H1 (cell line): ENCODE results near the gene CCDC9B. TPM values are rescaled to one million over a fixed set of nuclear protein-coding genes. Genes with fewer than 3 reads are reported as not detected.

ENCODE experiments used
- ASH2L ChIP-seq: fragments of 200-600, 300-600 bp; sonication (generic); IDR thresholded peaks from one replicate; pipeline ENCODE4 v1.7.1; 2017; ENCODE audit warnings: low read length
- ATF3 ChIP-seq: IDR thresholded peaks from 2 replicates; pipeline ENCODE4 v1.6.1; 2011; ENCODE audit warnings: low read depth, mild to moderate bottlenecking, low read length; ENCODE audit not compliant: insufficient read depth
- CBX8 ChIP-seq: fragments of 300-800, 300-1000 bp; sonication (generic); IDR thresholded peaks from 2 replicates; pipeline ENCODE4 v1.7.1; 2016; ENCODE audit warnings: low read depth, low read length, borderline replicate concordance
- CHD7 ChIP-seq: fragments of 300-600 bp; sonication (generic); IDR thresholded peaks from 2 replicates; pipeline ENCODE4 v1.7.1; 2012; ENCODE audit warnings: low read length, moderate library complexity, mild to moderate bottlenecking, inconsistent platforms; ENCODE audit not compliant: insufficient replicate concordance
- polyA plus RNA-seq, 7 experiments: library from polyadenylated mRNA; depleted of rRNA in 3 of 7; stranded (reverse) in 5 of 7; unstranded in 2 of 7; fragments of >200 nt in 5 of 7; fragments of 200-250 nt in 2 of 7; gene quantifications; 1 replicate in 5 of 7; 2 replicates in 1 of 7; 4 replicates in 1 of 7; pipeline versions ENCODE4 v1.2.1 to v1.2.3, GENCODE V29; 2011 to 2013; ENCODE audit warnings: missing spikeins in 2 of 7, mixed read lengths in 2 of 7
- total RNA-seq: library from RNA; stranded (reverse); fragmentation: NEBNext Ultra II Directional; extraction: Animal tissue kit (Norgen Biotek cat#: 25700); gene quantifications from 2 replicates; pipeline ENCODE4 v1.2.1, GENCODE V29; 2021

The CCDC9B gene
- total and polyA plus RNA-seq, 2 of the 8 experiments (the other 6 are each of a cell fraction or from before 2014, with no cell fraction given): 0.45 to 0.78 TPM

GRCh38 chr15:40286061-40286532 is 54.6 kb downstream of the CCDC9B start (continued):
- TF ChIP-seq CHD7 (no peak), ASH2L (no peak), ATF3 (no peak), CBX8 (no peak)
